ENCODE data around the gene YARS2. TPM values are rescaled to one million over a fixed set of nuclear protein-coding genes. Genes with fewer than 3 reads are reported as not detected.

Gene YARS2
- total RNA-seq, 1 donor from 2014 or later: 11.8 TPM

DNA sequence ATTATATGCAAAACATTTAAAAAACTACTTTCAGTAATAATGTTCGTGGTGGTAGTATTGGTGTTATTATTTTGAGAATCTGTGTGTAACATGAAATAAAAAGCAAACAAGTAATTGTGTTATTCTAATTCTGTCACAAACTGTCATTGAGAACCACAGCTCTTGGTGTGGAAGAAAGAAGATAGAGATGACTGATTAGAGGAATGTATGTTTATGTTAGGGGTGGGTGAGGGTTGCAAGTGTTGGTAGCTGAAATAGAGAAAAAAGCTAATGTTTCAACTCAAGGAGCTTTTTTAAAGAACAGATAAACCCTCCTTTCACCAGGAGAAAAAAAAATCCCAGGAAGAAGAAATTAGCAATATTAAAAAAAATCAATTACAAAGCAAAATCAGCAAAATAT is 58.3 kb downstream of the YARS2 start:
- no peak for ATAC-seq
- no peak for DNase-seq
- intact Hi-C loops (cut with micrococcal nuclease): no loop called here

Other genes starting within 250 kb of the YARS2 start
- gene DNM1L, start 76.6 kb downstream of the YARS2 start, total RNA-seq: 53.7 TPM
- 423 TPM for gene PKP2, start 140.9 kb upstream of the YARS2 start, total RNA-seq

Data from left ventricle myocardium superior (tissue), 1 donor.